ENCODE data around the gene CABP5. TPM values are rescaled to one million over a fixed set of nuclear protein-coding genes. Genes with fewer than 3 reads are reported as not detected.
"Not testable (repeated sequence)": the region's sequence is repeated elsewhere in the genome, so short reads cannot be mapped to it uniquely, and the experiment has no call there.

The CABP5 gene
- total RNA-seq, 1 donor from 2014 or later, result not detected

- H3K27me3 Mint-ChIP-seq, result peaks cover 11% of the 10 kb centered on the region
- no peak overlapping the region for H3K4me3 Mint-ChIP-seq
- H3K4me1 Mint-ChIP-seq (ENCODE audit: unreplicated experiment), result no peaks in the 10 kb centered on the region
- no peaks in the 10 kb centered on the region for H3K9me3 Mint-ChIP-seq
- DNase-seq (ENCODE audit: extremely low spot score, unreplicated experiment), result no peak
- no peak overlapping the region for H3K27ac Mint-ChIP-seq
- H3K36me3 Mint-ChIP-seq, result no peaks in the 10 kb centered on the region
- TF ChIP-seq CTCF (conservative IDR thresholded peaks at IDR 0.05), result no peak
These were observed 37.2 kb upstream of the CABP5 start for GRCh38 chr19:48081106-48081505.

GRCh38 chr19:48070177-48070769, 26.4 kb upstream of the CABP5 start:
- H3K27me3 Mint-ChIP-seq; H3K9me3 Mint-ChIP-seq; DNase-seq (ENCODE audit: extremely low spot score, unreplicated experiment); H3K36me3 Mint-ChIP-seq; H3K27ac Mint-ChIP-seq; H3K4me3 Mint-ChIP-seq; H3K4me1 Mint-ChIP-seq (ENCODE audit: unreplicated experiment): not testable (repeated sequence)

GRCh38 chr19:48069435-48069834, 25.6 kb upstream of the CABP5 start:
- peaks cover 8% of the 10 kb centered on the region for H3K27me3 Mint-ChIP-seq
- H3K4me1 Mint-ChIP-seq (ENCODE audit: unreplicated experiment), result no peaks in the 10 kb centered on the region
- no peak overlapping the region for H3K4me3 Mint-ChIP-seq
- H3K36me3 Mint-ChIP-seq, result no peaks in the 10 kb centered on the region
- no peak for DNase-seq (ENCODE audit: extremely low spot score, unreplicated experiment)
- H3K27ac Mint-ChIP-seq, result no peak overlapping the region
- no peaks in the 10 kb centered on the region for H3K9me3 Mint-ChIP-seq
- no peak for TF ChIP-seq CTCF (conservative IDR thresholded peaks at IDR 0.05)

- no peak for TF ChIP-seq CTCF (conservative IDR thresholded peaks at IDR 0.05)
- Mint-ChIP-seq H3K36me3 (no peaks in the 10 kb centered on the region), H3K4me1 (ENCODE audit: unreplicated experiment) (no peaks in the 10 kb centered on the region), H3K27me3 (peaks cover 21% of the 10 kb centered on the region), H3K4me3 (no peak overlapping the region), H3K9me3 (no peaks in the 10 kb centered on the region), H3K27ac (no peak overlapping the region)
- no peak for DNase-seq (ENCODE audit: extremely low spot score, unreplicated experiment)
These were observed 20.6 kb upstream of the CABP5 start for GRCh38 chr19:48064509-48064908.

GRCh38 chr19:48061401-48062344, 17.8 kb upstream of the CABP5 start:
- Mint-ChIP-seq H3K4me1 (ENCODE audit: unreplicated experiment) (no peaks in the 10 kb centered on the region), H3K9me3 (no peaks in the 10 kb centered on the region), H3K27me3 (peaks cover 23% of the 10 kb centered on the region), H3K4me3 (no peak overlapping the region), H3K36me3 (no peaks in the 10 kb centered on the region), H3K27ac (no peak overlapping the region)
- no peak for TF ChIP-seq CTCF (conservative IDR thresholded peaks at IDR 0.05)
- DNase-seq (ENCODE audit: extremely low spot score, unreplicated experiment), result no peak

- TF ChIP-seq CTCF (conservative IDR thresholded peaks at IDR 0.05), result no peak
- Mint-ChIP-seq H3K27me3 (peaks cover 23% of the 10 kb centered on the region), H3K36me3 (no peaks in the 10 kb centered on the region), H3K9me3 (no peaks in the 10 kb centered on the region), H3K4me3 (no peak overlapping the region), H3K4me1 (ENCODE audit: unreplicated experiment) (no peaks in the 10 kb centered on the region), H3K27ac (no peak overlapping the region)
- DNase-seq (ENCODE audit: extremely low spot score, unreplicated experiment), result no peak
These were observed 16.5 kb upstream of the CABP5 start for GRCh38 chr19:48060381-48060780.
